NCI-H187 treated with DMSO at 0.1 percent for 48 hours (cell line): ENCODE measurements around the gene PIF1.

Experiments used
- DNase-seq: peaks from one replicate; lab custom pipeline; 2025; lab: John Stamatoyannopoulos, UW

The PIF1 gene

DNA sequence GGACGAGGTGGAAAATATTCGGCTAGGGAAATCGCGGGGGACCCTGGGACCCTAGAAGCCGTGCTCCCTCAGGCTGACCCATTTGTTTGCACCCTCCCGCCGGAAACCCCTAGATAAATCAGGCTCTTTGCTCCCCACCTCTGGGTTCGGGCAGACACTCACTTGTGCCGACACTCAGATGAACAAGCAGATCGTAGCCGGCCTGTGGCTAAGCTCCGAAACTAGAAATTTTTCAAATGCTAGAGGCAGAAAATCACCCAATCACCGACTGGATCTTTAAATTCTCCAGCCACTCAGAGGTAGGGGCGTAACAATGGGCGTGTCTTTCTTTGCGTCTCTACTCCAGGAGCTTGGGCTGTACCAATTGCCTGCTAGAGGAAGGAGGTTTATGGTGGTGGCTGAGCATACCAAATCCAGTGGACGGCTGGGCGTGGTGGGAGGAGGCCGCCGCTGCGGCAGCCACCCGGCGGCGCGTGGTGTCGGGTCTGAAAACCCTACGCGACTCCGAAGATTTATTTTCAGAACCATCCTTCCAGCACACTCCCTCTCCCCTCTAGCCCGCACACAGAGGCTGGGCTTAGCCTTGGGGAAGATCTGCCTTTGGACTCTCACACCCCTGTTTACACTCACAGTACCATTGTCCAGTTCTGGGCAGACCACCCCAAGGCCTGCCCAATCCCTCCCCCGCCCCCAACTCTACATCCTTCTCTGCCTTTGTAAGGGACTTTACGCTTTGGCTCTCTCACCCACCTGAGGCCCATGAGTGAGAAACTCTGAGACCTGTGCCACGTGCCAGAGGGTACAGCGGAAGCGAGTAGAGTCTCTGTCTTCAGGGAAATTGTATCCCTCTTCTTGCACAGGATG, at the start of gene PIF1:
Gene PIF1, minus strand, starts transcription at position 217 of the 864 bp plus-strand sequence. CDS start 1,312 bp downstream, outside the sequence.
- DNase-seq: peak; percentile 93

DNA sequence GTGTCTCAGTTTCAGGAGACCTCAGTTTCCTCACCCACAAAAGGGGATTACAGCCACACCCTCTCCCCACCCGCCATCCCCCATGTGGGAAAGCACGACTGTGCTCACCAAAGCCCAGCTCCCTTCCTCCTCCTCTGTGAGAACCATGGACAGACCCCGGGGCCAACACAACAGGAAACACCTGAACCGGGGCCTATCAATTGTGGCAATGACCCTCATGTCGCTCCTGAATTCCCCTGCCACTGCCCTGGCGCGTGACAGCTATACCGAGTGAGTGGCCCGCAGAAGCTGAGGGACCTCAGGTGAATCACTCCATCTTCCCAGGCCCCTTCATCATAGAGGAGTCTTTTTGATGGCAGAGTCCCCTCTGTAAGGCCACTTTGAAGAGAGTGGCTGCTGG, 44.9 kb upstream of the PIF1 start:
- no peak for DNase-seq

DNA sequence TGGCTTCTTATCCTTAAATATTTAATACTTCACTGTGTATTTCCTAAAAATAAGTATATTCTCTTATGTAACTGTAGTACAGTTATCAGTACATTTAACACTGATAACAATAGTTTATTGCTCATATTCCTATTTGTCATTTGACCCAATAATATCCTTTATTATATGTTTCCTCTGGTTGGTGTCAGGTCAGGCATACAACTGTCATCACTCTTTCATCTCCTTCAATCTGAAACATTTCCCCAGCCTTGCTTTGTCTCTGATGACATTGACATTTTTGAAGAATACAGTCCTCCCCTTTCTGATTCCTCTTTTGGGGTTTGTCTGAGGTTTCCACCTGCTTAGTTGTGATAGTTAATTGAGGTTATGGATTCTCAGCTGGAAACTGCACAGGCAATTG, 44.1 kb upstream of the PIF1 start:
- no peak for DNase-seq

- no peak for DNase-seq
Observed at GRCh38 chr15:64865998-64866520, 40.6 kb upstream of the PIF1 start.

- DNase-seq: no peak
Observed at GRCh38 chr15:64865126-64865997, 39.9 kb upstream of the PIF1 start.

DNA sequence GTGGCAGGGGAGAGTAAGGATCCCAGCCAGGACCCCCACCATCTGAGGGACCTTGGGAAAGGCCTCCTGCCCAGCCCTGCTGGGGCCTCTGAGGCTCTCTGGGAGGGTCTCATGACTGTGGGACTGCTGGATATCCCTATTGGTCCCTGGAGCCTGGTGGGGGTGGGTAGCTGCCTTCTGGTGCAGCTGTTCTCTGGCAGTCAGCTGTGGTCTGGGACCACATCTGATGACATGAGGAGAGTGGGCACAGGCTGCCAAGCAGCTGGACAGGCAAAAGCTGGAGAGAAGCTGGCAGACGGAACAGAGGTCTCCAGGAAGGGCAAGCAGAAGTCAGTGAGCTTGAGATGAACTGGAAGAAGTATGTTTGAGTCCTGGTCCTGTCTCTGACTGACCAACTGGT, 38.6 kb upstream of the PIF1 start:
- DNase-seq: no peak

DNA sequence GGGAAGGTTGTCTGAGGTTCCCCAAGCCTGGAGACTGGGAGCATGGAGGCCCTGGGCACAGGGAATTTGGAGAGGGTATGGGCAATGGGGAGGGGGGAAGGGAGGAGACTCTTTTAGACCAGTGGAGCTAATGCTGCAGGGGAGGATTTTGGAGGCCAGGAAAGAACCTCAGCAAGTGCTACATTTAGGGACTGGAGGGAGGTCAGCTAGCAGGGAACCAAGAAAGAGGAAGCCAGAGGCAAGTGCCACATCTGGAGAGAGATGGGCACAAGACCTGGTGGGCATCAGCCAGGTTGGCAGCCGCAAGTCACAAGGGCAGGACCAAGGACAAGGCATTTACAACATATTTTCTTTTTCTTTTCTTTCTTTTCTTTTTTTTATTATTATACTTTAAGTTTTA, 37.0 kb upstream of the PIF1 start:
- no peak for DNase-seq

- DNase-seq: no peak
Observed at GRCh38 chr15:64861960-64862359, 36.5 kb upstream of the PIF1 start.

DNA sequence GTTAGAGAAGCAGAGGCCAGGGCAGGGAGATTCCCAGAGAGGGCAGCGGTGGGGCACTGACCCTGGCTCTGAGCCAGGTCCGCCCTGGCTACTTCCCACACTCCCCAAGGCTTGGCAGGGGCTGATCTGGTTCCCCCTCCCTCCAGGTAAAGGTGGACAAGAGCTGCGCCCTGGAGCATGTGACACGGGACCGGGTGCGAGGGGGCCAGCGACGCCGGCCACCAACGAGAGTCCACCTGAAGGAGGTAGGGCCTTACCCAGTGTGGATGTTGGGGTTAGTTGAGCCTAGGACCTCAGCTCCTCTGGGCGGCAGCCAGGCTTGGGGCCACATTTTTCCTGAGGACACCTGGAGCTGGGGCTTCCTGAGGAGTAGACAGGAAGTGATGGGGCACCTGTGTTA, 35.9 kb upstream of the PIF1 start:
- no peak for DNase-seq

GRCh38 chr15:64859226-64859625, 33.8 kb upstream of the PIF1 start:
- DNase-seq: no peak

DNA sequence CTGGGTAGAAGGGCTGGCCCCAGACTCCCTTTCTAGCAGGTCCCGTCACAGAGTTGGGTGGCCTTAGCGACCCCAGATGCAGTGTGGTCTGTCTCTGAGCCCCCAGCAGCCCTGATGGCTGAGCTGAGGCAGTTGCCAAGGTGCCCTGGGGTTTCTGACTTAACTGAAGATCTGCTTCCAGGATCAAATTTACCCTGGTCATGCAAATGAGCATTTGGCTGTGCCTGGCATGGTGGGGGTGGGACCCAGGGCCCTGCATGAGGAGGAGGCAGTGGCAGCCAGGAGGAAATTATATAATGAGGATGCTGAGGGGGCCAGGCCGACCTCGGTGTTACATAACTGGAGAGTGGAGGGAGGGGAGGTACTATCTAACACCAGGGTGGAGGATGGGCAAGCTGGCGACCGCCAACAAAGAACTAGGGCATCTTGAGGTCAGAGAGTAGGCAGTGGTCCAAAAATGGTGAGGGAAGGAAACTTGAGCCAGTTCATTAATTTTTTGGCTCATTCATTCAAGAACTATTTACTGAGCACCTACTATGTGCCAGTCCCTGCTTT, 32.7 kb upstream of the PIF1 start:
- DNase-seq: no peak

- no peak for DNase-seq
Observed at GRCh38 chr15:64857421-64857820, 32.0 kb upstream of the PIF1 start.

- DNase-seq: no peak
Observed at GRCh38 chr15:64856429-64857145, 31.1 kb upstream of the PIF1 start.

DNA sequence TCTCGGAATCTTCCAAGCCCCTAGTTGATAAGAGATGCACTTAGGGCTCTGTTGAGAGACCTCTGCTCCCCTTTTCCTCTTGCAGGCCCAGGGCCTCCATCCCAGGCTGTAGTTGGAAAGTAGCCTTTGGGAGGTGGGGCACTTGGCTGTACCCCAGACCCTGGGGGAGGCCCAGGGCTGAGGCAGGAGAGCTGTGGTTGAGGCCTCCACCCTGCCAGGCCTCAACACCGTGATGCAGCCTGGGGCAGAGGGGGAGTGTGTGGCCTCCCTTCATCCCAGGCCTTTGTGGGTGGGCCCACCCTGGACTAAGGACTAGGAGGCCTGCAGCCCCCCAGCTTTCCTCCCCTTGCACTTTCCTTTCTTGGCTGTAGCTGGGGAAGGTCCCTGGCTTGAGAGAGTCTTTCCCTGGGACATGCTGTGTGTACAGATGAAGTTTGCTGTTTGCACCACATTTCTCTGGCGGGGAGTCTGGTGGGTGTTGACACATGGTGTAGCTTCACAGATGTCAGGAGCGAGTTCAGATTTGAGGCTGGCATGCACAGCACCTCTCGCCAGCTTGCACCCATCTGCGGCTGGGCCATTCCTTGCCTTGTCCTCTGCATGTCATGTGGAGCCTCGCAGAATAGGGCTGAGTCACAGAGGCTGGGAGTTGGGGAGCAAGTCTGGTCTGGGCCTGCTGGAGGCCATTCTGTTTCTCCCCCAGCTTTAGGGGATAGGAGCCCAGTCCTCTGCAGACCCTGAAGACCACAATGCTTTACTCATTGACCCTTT, 29.9 kb upstream of the PIF1 start:
- DNase-seq: no peak

- DNase-seq: no peak
Observed at GRCh38 chr15:64854526-64854925, 29.1 kb upstream of the PIF1 start.

DNA sequence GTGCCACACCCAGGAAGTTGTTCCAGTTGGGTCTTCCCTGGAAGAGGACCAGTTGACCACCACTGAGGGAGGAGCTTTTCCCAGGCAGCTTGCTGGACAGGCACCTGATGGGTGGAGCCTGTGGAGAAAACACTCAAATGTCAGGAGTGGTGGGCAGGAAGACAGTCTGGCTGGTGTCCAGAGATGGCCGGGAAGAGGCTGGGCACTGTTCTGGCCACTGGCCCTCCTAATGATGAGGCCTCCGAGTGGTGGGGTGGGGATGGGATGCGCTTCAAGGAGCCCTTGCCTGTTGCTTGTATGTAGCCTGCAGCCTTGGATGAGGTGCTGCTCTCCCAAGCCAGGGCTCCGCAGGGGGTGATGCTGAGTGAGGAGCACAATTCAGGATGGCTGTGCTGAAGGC, 28.6 kb upstream of the PIF1 start:
- no peak for DNase-seq

DNA sequence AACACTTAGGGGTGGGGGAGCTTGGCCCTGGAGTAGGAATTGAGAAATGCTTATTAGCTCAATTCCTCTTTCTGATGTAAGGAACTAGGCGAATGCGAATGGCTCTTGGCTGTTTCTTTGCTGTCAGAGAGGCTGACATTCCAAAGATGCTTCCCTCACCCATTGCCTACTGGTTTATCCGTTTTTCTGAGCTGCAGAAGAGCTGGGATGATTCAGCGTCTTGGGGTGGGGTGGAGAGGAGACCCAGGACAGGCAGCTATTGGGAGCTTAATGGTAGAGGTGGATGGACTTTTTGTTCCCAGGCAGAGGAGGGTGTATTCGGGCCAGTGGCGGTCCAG, 26.0 kb upstream of the PIF1 start:
- DNase-seq: no peak

GRCh38 chr15:64850778-64851502, 25.5 kb upstream of the PIF1 start:
- DNase-seq: no peak

DNA sequence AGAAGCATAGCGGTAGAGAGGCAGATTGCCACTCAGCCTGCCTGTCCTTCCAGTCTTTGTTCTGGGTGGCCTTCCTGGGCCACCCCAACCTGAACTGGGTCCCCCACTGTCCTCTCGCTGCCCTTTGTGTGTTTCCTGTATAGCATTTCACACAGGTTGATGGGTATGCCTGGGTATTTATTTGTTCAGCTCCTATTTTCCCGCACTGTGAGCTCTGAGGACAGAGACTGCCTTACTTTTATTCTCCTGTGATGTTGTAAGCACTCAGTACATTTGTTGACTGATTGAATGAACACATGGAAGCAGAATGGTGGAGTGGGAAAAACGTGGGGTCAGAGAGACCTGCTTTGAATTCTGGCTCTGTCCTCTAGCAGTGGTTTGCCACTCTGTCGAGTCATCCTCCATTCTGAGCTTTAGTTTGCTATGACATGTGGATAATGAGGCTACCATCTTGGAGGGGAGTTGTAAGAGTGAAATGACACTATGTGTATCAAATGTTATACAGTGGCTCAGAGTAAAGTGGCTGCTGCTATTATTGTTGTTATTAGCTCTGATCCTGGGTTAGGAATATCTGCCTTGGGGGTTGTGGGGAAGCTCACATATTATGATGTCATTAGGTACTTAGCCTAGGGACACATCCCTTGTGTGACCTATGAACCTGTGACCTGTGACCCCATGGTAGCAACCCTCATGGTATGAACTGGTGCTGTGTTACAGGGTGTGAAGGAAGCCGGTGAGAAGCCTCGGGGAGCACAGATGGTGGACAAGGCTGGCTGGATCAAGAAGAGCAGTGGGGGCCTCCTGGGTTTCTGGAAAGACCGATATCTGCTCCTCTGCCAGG, 22.6 kb upstream of the PIF1 start:
- DNase-seq: no peak

GRCh38 chr15:64847448-64847847, 22.0 kb upstream of the PIF1 start:
- no peak for DNase-seq
